Nasal cavity respiratory epithelium epithelial cell of viscerocranial mucosa (primary cell): Measurements from ENCODE around the gene SLC25A18. TPM values are rescaled to one million over a fixed set of nuclear protein-coding genes. Genes with fewer than 3 reads are reported as not detected.

Experiments
- total RNA-seq: library from RNA; depleted of rRNA; stranded (reverse); fragments of >200 nt; gene quantifications from 2 replicates; pipeline ENCODE4 v1.2.3, GENCODE V29; 2014

The SLC25A18 gene
- total RNA-seq = under 0.01 TPM in 1 of 2 replicates, not detected in the other

GRCh38 chr22:17562906-17563870, at the start of gene SLC25A18:
SLC25A18 (plus strand) TSS chr22:17563498; CDS start chr22:17579945, 16,447 bp downstream.

GRCh38 chr22:17628406-17629172, 65.3 kb downstream of the SLC25A18 start, which contains the start of gene ATP6V1E1:
ATP6V1E1 (minus strand) TSS chr22:17628749; CDS start chr22:17628635, 114 bp downstream.

GRCh38 chr22:17638432-17639246, 75.3 kb downstream of the SLC25A18 start, which contains the start of gene BCL2L13:
BCL2L13 (plus strand) TSS chr22:17638757; CDS start chr22:17655712, 16,955 bp downstream.

Other genes starting within 250 kb of the SLC25A18 start
- gene CECR2, start 194.0 kb upstream of the SLC25A18 start, total RNA-seq = 0.07 and 0.34 TPM in 2 replicates
- 192 and 269 TPM in 2 replicates for gene ATP6V1E1, start 65.3 kb downstream of the SLC25A18 start, total RNA-seq
- 65.3 and 78.0 TPM in 2 replicates for gene BCL2L13, start 75.3 kb downstream of the SLC25A18 start, total RNA-seq
- gene BID, start 211.0 kb downstream of the SLC25A18 start, total RNA-seq = 21.9 and 47.6 TPM in 2 replicates